ENCODE results near the gene COQ2.

COQ2 gene

DNA sequence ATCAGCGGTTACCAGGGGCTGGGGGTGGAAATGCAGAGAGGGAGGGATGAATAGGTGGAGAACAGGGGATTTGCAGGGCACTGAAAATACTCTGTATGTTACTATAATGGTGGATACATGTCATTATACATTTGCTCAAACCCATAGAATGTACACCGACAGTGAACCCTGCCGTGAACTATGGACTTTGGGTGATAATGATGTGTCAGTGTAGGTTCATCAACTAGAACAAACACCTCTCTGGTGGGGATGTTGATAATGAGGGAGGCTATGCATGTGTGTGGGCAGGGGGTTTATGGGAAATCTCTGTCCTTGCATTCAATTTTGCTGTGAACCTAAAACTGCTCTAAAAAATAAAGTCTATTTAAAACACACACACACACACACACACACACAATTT, 38.5 kb upstream of the COQ2 start:
- ChIA-PET POLR2A (no interaction called here), CTCF (no interaction called here)
- DNase-seq (ENCODE audit: extremely low spot score) = no peak
- TF ChIP-seq L3MBTL2 (conservative IDR thresholded peaks at IDR 0.05) = no peak
- TF ChIP-seq, protein P1, sequence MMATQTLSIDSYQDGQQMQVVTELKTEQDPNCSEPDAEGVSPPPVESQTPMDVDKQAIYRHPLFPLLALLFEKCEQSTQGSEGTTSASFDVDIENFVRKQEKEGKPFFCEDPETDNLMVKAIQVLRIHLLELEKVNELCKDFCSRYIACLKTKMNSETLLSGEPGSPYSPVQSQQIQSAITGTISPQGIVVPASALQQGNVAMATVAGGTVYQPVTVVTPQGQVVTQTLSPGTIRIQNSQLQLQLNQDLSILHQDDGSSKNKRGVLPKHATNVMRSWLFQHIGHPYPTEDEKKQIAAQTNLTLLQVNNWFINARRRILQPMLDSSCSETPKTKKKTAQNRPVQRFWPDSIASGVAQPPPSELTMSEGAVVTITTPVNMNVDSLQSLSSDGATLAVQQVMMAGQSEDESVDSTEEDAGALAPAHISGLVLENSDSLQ (IDR thresholded peaks at IDR 0.05) = no peak
- no peak for TF ChIP-seq LEF1 (IDR thresholded peaks at IDR 0.05; ENCODE audit: borderline replicate concordance)
- TF ChIP-seq NFRKB (IDR thresholded peaks at IDR 0.05) = no peak
- TF ChIP-seq SUZ12 (IDR thresholded peaks at IDR 0.05) = no peak
- TF ChIP-seq CTBP1 (IDR thresholded peaks at IDR 0.05; ENCODE audit: borderline replicate concordance) = no peak
- no peak for TF ChIP-seq HDGF (IDR thresholded peaks at IDR 0.05; ENCODE audit: borderline replicate concordance)
- no peak for TF ChIP-seq FOXK2 (IDR thresholded peaks at IDR 0.05)
- TF ChIP-seq ARNT (IDR thresholded peaks at IDR 0.05) = no peak
- no peak for TF ChIP-seq BHLHE40 (IDR thresholded peaks at IDR 0.05; ENCODE audit: borderline replicate concordance)

DNA sequence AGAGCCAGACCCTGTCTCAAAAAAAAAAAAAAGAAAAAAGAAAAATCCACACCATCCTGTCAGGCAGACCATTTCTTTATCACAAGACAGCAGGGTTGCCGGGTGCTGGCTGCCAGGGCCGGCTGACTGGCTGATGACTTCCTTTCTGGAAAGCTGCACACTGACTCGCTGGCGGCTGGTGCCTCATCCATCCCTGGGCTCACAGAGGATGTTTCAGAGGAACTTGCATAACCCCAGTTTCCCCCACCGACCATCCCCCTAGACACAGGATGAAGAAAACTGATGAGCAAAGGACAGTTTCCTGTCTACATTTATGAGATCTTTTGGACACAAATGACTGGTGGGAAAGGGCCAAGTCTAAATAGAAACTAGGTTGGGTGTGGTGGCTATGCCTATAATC, 36.0 kb upstream of the COQ2 start:
- POLR2A ChIA-PET = interaction anchor here (1.5 kb wide), 1 partner anchor 36 kb away, joined by 4 read pairs; the partner anchor contains the start of gene COQ2
- DNase-seq (ENCODE audit: extremely low spot score) = no peak

DNA sequence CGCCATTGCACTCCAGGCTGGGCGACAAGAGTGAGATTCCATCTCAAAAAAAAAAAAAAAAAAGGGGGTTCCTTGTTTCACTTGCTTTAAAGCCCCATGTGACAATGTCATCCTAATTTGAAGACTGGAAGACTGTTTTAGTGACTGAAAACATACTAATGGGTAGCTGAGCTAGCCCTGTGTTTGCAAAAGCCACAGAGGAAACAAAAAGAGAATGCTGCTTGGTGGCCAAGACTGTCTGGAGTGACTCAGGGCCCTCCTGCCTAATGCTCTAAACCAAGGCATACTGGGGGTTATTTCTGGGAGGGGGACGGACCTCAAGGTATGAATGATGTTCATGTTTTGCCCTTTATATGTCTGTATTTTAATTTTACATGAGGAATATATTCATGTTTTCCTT, 34.1 kb upstream of the COQ2 start:
- ChIA-PET CTCF (no interaction called here), POLR2A (no interaction called here)
- TF ChIP-seq ARNT (IDR thresholded peaks at IDR 0.05) (no peak), HDGF (IDR thresholded peaks at IDR 0.05; ENCODE audit: borderline replicate concordance) (no peak), TARDBP (IDR thresholded peaks at IDR 0.05) (no peak), ELF4 (IDR thresholded peaks at IDR 0.05) (no peak), ZNF384 (IDR thresholded peaks at IDR 0.05) (no peak), FOXA1 (IDR thresholded peaks at IDR 0.05) (no peak), FOXM1 (IDR thresholded peaks at IDR 0.05; ENCODE audit: borderline replicate concordance) (no peak), BHLHE40 (IDR thresholded peaks at IDR 0.05; ENCODE audit: borderline replicate concordance) (no peak), FOXK2 (IDR thresholded peaks at IDR 0.05) (no peak), SUZ12 (IDR thresholded peaks at IDR 0.05) (no peak), L3MBTL2 (conservative IDR thresholded peaks at IDR 0.05) (no peak), LEF1 (IDR thresholded peaks at IDR 0.05; ENCODE audit: borderline replicate concordance) (no peak), SP1 (IDR thresholded peaks at IDR 0.05) (no peak), CTBP1 (IDR thresholded peaks at IDR 0.05; ENCODE audit: borderline replicate concordance) (no peak)
- no peak for DNase-seq (ENCODE audit: extremely low spot score)

More for the DNA sequence above, 36.0 kb upstream of the COQ2 start:
- CTCF ChIA-PET = no interaction called here
- no peak for TF ChIP-seq ARNT (IDR thresholded peaks at IDR 0.05)
- TF ChIP-seq SUZ12 (IDR thresholded peaks at IDR 0.05) = no peak
- TF ChIP-seq, protein P1 (IDR thresholded peaks at IDR 0.05) = no peak
- no peak for TF ChIP-seq BHLHE40 (IDR thresholded peaks at IDR 0.05; ENCODE audit: borderline replicate concordance)
- no peak for TF ChIP-seq L3MBTL2 (conservative IDR thresholded peaks at IDR 0.05)
- no peak for TF ChIP-seq CTBP1 (IDR thresholded peaks at IDR 0.05; ENCODE audit: borderline replicate concordance)
- no peak for TF ChIP-seq LEF1 (IDR thresholded peaks at IDR 0.05; ENCODE audit: borderline replicate concordance)
- no peak for TF ChIP-seq TARDBP (IDR thresholded peaks at IDR 0.05)
- no peak for TF ChIP-seq ZNF384 (IDR thresholded peaks at IDR 0.05)
- no peak for TF ChIP-seq HDGF (IDR thresholded peaks at IDR 0.05; ENCODE audit: borderline replicate concordance)
- no peak for TF ChIP-seq FOXM1 (IDR thresholded peaks at IDR 0.05; ENCODE audit: borderline replicate concordance)
- no peak for TF ChIP-seq FOXK2 (IDR thresholded peaks at IDR 0.05)

DNA sequence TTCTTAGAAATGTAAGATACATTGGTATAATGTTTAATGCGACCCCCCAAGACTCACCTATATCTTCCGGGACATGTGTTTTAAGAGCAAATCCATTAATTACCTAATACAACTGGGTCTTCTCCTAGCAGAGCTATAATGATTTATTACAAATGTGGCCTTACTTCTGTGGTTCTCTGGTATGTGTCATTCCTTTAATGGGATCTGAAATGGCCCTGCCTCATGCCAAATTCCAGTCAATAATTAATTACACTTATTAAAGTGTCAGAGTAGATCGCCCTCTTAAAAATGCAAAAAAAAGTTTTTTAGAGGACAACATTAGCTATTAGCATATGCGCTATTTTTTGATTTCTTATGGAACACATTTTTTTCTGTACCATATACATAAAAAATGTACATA, 33.1 kb upstream of the COQ2 start:
- no peak for DNase-seq (ENCODE audit: extremely low spot score)
- TF ChIP-seq, protein P1 (IDR thresholded peaks at IDR 0.05) = 0 out of 2 replicates have a peak, but pooled peaks have one; percentile 14
- TF ChIP-seq SUZ12 (IDR thresholded peaks at IDR 0.05) = no peak
- POLR2A ChIA-PET = no interaction called here
- CTCF ChIA-PET = no interaction called here

DNA sequence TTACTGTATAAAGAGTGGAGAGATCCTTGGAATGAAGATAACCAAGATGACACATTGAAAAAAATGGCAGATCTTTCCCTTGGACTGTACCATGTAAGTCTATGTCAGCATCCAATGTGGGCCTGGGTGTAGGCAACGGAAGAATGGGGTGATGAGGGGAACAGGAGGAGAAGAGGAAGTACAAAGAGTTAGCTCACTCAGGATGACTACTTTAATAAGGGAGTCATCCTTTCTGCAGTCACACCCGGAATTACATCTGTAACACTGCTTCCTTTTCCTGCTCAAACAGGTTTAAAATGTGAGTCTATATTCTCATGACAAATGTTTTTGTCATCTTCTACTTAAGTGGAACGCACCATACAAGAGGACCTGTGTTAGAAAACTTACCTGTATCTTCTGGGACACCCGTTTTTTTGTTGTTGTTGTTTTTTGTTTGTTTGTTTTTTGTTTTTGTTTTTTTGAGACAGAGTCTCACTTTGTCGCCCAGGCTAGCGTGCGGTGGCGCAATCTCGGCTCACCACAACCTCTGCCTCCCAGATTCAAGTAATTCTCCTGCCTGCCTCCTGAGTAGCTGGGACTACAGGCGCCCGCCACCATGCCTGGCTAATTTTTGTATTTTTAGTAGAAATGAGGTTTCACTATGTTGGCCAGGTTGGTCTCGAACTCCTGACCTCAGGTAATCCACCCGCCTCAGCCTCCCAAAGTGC, 32.0 kb upstream of the COQ2 start:
- TF ChIP-seq FOXM1 (IDR thresholded peaks at IDR 0.05; ENCODE audit: borderline replicate concordance) = no peak
- TF ChIP-seq LEF1 (IDR thresholded peaks at IDR 0.05; ENCODE audit: borderline replicate concordance) = no peak
- DNase-seq (ENCODE audit: extremely low spot score) = no peak
- ChIA-PET POLR2A (no interaction called here), CTCF (no interaction called here)

DNA sequence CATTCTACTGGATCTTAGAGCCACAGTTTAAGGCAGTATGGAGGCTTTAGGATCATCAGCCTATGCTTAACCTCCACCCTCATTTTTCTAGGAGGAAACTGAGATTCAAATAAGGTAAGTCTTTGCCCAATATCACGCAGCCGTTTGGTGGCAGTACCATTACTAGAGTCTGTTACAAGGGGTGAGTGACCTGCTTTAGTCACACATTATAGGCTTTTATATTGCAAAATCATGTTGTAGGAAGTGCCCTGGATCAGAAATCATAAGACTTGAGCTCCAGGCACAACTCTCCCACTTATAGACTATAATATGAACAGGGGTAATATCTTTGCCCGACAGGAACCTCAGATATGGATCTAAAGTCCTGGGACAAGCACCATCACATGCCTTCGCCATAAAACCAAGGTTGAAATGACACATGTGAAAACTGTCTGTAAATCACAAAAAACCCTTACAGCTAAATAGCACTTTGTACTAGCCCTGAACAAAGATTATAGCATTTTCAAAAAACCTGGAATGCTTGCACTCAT, 30.8 kb upstream of the COQ2 start:
- ChIA-PET CTCF (interaction anchor here (0.7 kb wide), 1 partner anchor 57 kb away, joined by 4 read pairs; no protein-coding TSS in a partner anchor), POLR2A (no interaction called here)
- no peak for TF ChIP-seq SP1 (IDR thresholded peaks at IDR 0.05)
- DNase-seq (ENCODE audit: extremely low spot score) = no peak

DNA sequence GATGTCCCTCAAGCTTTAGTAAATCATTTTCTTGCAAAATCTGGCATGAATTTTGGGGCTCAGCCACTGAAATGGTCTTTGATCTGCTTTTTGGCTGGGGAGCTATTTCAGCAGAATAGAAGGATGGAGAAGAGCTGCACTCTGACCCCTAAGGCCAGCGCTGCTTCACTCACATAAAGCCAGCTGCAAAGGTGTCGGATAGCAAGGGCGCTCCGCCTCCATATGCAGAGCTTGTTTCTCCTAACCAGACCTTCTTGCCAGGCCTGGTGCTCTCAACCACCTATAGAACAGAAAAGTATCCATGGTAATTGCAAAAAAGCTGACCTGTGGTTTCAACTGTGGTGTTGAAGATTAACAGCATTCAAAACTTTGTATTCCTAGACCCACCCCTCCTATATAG, 24.1 kb upstream of the COQ2 start:
- ChIA-PET POLR2A (interaction anchor here (4.0 kb wide), 1 partner anchor 24 kb away, joined by 13 read pairs; the partner anchor contains the start of gene COQ2), CTCF (no interaction called here)
- no peak for TF ChIP-seq L3MBTL2 (conservative IDR thresholded peaks at IDR 0.05)
- TF ChIP-seq SUZ12 (IDR thresholded peaks at IDR 0.05) = no peak
- no peak for TF ChIP-seq TARDBP (IDR thresholded peaks at IDR 0.05)
- no peak for TF ChIP-seq LEF1 (IDR thresholded peaks at IDR 0.05; ENCODE audit: borderline replicate concordance)
- TF ChIP-seq HDGF (IDR thresholded peaks at IDR 0.05; ENCODE audit: borderline replicate concordance) = no peak
- no peak for TF ChIP-seq CTBP1 (IDR thresholded peaks at IDR 0.05; ENCODE audit: borderline replicate concordance)
- TF ChIP-seq, protein P1 (IDR thresholded peaks at IDR 0.05) = no peak
- no peak for TF ChIP-seq ELF4 (IDR thresholded peaks at IDR 0.05)
- no peak for TF ChIP-seq ARNT (IDR thresholded peaks at IDR 0.05)
- TF ChIP-seq NFRKB (IDR thresholded peaks at IDR 0.05) = no peak
- no peak for TF ChIP-seq SP1 (IDR thresholded peaks at IDR 0.05)
- no peak for DNase-seq (ENCODE audit: extremely low spot score)

Data from HEK293T (cell line).